Progenitor cell of endocrine pancreas (in vitro differentiated cells): ENCODE measurements around the gene CA4. TPM values are rescaled to one million over a fixed set of nuclear protein-coding genes. Genes with fewer than 3 reads are reported as not detected.

Experiments used
- DNase-seq: peaks from one replicate; pipeline ENCODE4 v3.0.0; 2021; ENCODE audit warnings: low spot score; ENCODE audit not compliant: unreplicated experiment
- H3K27ac Mint-ChIP-seq: 2 replicates; pipeline ENCODE4 v1.8.0; 2021; ENCODE audit warnings: mild to moderate bottlenecking, moderate library complexity, mixed read lengths
- H3K27me3 Mint-ChIP-seq: 2 replicates; pipeline ENCODE4 v1.8.0; 2021; ENCODE audit warnings: mixed read lengths
- H3K36me3 Mint-ChIP-seq: 2 replicates; pipeline ENCODE4 v1.8.0; 2022; ENCODE audit warnings: mixed read lengths; ENCODE audit not compliant: insufficient read depth
- H3K4me1 Mint-ChIP-seq: 2 replicates; pipeline ENCODE4 v1.8.0; 2021; ENCODE audit warnings: low read depth, mixed read lengths
- H3K4me3 Mint-ChIP-seq: 2 replicates; pipeline ENCODE4 v1.8.0; 2021; ENCODE audit warnings: low read depth, mild to moderate bottlenecking, moderate library complexity, mixed read lengths
- H3K9me3 Mint-ChIP-seq: 2 replicates; pipeline ENCODE4 v1.8.0; 2021; ENCODE audit warnings: low read depth, mixed read lengths
- CTCF ChIP-seq: fragments of 200-600 bp; sonication (generic); IDR thresholded peaks from one replicate; pipeline ENCODE4 v1.5.0; 2021; ENCODE audit warnings: antibody characterized with exemption, mild to moderate bottlenecking; ENCODE audit not compliant: unreplicated experiment
- total RNA-seq: library from RNA; stranded (reverse); gene quantifications from 2 replicates; pipeline ENCODE4 v1.2.1, GENCODE V29; 2021

CA4 gene
- total RNA-seq, 1 donor from 2014 or later: 9.3 TPM

GRCh38 chr17:60157487-60158040 lies 7.8 kb downstream of the CA4 start:
- no peaks in the 10 kb centered on the region for H3K9me3 Mint-ChIP-seq
- no peak for DNase-seq
- no peaks in the 10 kb centered on the region for H3K36me3 Mint-ChIP-seq
- H3K27me3 Mint-ChIP-seq: peaks cover 59% of the 10 kb centered on the region
- H3K27ac Mint-ChIP-seq: no peak overlapping the region
- H3K4me1 Mint-ChIP-seq: peaks cover 9% of the 10 kb centered on the region
- no peak for TF ChIP-seq CTCF
- no peak overlapping the region for H3K4me3 Mint-ChIP-seq

GRCh38 chr17:60158751-60159478 lies 9.1 kb downstream of the CA4 start:
- DNase-seq: no peak
- Mint-ChIP-seq H3K9me3 (no peaks in the 10 kb centered on the region), H3K4me3 (no peak overlapping the region), H3K36me3 (no peaks in the 10 kb centered on the region), H3K4me1 (peaks cover 12% of the 10 kb centered on the region), H3K27ac (no peak overlapping the region), H3K27me3 (peaks cover 52% of the 10 kb centered on the region)
- TF ChIP-seq CTCF: no peak

- no peak for TF ChIP-seq CTCF
- Mint-ChIP-seq H3K27ac (no peak overlapping the region), H3K9me3 (no peaks in the 10 kb centered on the region), H3K4me1 (peaks cover 12% of the 10 kb centered on the region), H3K27me3 (peaks cover 50% of the 10 kb centered on the region), H3K4me3 (no peak overlapping the region), H3K36me3 (no peaks in the 10 kb centered on the region)
- no peak for DNase-seq
These were observed 9.7 kb downstream of the CA4 start for GRCh38 chr17:60159479-60159866.

DNA sequence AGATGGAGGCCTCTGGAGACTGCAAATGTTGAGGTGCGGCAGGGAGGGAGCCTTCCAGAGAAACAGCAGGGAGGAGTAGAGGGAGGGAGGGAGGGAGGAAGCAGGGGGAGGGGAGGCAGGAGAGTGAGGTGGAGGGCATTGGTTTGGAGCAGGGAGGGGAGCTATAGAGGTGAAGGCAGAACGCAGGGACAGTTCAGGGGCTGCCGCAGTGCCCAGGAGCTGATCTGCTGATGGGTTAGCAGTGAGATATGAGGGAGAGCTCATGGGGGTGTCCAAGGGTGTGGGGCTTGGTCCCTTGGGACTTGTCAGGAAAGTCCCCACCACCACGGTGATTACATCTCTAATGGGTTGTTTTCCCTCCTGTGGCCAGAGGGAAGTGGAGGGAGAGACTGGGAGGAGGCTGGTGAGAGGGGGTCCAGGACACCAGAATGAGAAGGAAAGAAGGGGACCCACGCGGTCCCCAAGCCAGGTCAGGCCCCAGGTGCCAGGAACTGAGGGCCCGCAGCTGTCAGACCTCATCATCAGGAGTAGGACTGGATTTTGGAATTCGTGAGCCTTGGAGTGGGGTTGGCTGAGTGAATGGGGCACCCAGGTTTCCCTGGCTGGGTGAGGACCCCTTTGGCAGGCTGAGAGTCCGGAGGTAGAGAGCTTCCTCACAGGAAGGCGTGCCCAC lies 11.2 kb downstream of the CA4 start:
- no peak for DNase-seq
- no peaks in the 10 kb centered on the region for H3K36me3 Mint-ChIP-seq

More for the DNA sequence above, 11.2 kb downstream of the CA4 start:
- no peak overlapping the region for H3K27ac Mint-ChIP-seq
- no peak for TF ChIP-seq CTCF
- peaks cover 44% of the 10 kb centered on the region for H3K27me3 Mint-ChIP-seq
- no peaks in the 10 kb centered on the region for H3K9me3 Mint-ChIP-seq
- peaks cover 12% of the 10 kb centered on the region for H3K4me1 Mint-ChIP-seq
- H3K4me3 Mint-ChIP-seq: no peak overlapping the region
